IPS-NIHi11 (cell line): Measurements from ENCODE around the gene MYL3.

ENCODE experiments used
- DNase-seq: peaks from one replicate; pipeline ENCODE4 v3.0.0; 2012; ENCODE audit warnings: mixed read lengths, low spot score

MYL3 gene

GRCh38 chr3:46850468-46850779, 12.8 kb downstream of the MYL3 start:
- DNase-seq: no peak

DNA sequence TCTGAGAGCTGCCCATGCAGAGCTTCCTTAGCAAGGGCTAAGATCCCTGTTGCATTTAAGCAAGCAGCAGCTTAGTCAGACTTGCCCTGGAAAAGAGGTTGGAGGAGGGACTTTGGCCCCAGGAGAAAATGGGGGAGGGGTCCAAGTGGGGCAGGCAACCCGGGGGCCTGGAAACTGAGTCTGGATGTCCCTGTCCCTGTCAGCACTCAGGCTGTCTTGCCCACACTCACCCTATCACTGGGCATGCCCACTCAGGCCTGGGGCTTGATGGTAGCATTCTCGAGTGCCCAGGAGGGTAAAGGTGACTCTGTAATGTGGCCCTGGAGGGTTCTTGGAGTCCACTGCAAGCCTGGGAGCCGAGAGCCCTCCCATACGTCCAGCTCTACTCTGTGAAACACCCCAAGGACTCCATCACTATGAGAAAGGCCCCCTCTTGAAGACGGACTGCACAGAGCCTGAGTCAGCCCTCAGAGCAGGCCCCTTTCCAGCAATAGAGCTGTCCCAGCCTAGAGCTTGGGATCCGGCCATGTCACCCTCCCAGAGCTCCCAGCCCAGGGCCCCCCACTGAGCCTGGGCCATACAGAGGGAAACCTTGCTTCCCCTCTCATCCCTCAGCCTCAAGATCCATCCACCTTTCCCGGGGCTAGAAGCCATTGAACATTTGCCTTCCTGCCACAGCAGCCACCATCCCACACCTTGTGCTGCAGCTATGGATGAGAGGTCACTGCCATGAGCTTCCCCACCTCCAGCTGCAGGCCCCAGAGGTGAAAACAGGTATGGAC, 13.4 kb downstream of the MYL3 start:
- no peak for DNase-seq

DNA sequence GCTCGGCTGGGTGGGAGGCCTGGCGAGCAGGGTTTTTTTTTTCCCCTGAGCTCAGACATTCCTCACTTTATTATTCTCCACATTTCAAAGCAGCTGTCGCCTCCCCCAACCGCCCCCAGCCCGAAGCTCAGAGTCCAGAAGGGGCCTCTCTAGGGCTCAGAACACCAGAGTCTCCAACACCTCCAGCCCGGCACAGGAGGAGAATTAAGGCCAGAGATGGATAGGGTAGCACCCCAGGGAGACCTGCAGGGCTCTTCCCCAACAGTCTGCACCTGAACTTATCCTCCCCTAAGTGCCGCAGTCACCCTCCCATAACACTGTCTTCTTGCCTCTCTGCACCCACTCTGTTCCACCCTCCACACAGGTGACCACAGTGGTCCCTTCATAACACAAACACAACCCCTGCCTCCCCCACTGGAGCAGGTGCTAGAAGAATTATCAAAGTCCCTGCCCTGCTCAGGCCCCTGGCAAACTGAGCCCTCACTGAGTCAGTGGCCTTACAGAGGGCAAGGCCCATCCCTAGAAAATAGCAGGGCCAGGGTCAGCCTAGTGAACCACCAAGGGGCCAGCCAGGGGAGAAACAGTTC, 14.1 kb downstream of the MYL3 start:
- no peak for DNase-seq

DNA sequence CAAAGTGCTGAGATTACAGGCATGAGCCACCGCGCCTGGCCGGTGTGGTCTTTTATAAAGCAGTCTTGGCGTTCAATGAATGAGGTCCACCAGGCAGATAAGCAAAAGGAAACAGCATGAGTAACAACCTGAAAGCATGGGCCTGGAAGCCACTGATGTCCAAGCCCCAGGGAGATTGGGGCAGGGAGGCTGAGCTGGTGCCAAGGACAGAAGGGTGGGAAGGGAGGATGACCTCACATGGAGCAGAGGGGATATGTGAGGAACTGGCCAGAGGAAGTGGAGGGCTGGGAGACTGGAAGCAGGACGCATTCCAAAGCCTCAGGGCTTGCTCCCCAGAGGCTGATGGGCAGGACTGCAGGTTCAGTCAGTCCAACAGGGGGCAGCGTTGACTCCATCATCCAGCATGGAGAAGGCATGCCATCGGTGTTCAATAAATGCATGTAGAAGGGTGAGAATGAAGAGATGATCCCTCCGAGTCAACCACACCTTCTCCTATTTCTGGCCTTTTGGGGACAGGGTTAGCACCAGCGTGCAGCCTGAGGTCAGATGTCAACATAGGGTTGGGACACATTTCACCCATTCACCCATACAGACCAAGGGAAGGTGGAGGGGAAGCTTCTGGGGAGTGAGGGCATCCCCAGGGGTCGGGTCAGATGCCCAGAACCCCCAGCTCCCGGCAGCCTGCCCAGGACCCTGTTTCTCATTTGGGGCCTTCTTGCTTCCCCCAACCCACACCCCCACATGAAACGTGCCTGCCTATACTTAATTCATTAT, 14.8 kb downstream of the MYL3 start:
- DNase-seq: peak; percentile 82

- DNase-seq: no peak
Observed at GRCh38 chr3:46847744-46848143, 15.5 kb downstream of the MYL3 start.

- DNase-seq: no peak
Observed at GRCh38 chr3:46846624-46847542, 16.4 kb downstream of the MYL3 start.

DNA sequence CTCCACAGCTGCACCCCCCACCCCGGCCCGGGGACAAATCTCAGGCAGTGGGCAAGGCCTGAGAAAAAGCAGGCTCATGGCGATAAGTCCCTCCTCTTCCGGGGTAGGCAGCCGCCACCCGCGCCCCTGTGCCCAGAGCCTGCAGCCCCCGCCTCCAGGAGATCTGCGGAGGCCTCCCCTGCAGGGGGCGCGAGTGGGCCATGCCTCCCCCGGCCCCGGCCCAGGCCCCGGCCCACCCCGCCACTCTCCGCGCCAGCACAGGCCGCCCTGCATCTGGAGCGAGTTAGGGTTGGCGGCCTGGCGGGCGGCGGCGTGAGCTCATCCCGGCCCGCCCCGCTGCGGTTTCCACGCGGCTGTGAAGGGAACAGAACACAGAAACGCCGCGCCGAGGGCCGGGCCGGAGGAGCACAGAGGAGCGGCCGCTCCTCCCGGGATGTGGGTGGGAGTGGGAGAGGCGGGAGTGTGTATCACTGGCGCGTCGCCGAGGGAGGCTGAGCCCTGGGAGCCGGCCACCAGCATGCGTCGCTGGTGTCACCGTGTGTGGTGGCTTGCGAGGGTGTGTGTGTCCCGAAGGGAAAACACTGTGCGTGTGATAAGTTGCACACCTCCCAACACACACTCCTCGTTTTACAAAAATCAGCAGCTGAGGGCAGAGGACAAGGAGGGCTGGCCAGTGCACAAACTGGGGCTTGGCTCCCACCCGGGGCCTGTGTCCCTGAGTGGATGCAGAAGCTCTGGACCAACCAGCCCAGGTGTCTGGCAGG, 17.2 kb downstream of the MYL3 start:
- peak; percentile 92 for DNase-seq

DNA sequence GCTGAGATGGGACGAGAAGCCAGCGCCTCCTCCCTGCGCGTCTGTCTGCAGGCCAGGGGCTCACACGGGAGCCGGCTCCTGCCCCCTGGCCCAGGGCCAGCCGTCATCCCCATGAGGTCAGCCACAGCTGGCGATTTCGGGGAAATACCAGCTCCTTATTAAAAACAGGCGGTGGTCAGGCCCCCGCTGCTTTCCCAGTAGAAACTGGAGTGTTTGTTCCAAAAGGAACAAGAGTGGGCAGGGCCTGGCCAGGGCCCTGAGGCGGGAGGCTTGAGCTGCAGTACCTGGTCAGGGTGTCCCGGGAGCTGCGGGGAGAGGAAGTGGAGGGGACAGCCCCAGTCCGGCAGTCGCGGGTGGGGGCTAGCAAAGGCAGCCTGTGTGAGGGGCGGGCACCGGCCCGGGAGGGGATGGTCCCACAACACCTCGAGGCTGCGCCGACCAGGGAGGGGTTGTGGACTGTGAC, 17.8 kb downstream of the MYL3 start:
- DNase-seq: peak; percentile 69

DNA sequence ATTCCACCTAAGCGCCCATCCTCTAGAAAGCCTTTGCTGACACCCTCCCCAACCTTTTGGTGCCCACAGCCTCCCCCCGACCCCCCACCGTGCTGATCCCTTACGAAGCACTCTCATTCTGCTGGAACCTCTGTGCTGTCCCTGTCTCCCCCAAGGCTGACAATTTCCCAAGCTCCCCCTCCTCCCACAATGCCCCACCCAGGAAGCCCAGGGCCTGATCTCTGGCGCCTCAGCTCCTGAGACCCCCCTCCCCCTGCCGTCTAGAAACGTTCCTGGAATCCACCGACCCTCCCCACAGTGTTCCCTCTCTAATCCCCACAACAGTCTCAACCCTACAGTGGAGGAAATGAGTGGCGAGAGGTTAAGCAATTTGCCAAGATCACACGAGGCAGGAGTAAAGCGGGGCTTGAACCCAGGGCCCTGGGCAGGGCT, 18.3 kb downstream of the MYL3 start:
- DNase-seq: no peak

GRCh38 chr3:46844397-46844796, 18.8 kb downstream of the MYL3 start:
- DNase-seq: no peak

- no peak for DNase-seq
Observed at GRCh38 chr3:46843508-46843907, 19.7 kb downstream of the MYL3 start.

DNA sequence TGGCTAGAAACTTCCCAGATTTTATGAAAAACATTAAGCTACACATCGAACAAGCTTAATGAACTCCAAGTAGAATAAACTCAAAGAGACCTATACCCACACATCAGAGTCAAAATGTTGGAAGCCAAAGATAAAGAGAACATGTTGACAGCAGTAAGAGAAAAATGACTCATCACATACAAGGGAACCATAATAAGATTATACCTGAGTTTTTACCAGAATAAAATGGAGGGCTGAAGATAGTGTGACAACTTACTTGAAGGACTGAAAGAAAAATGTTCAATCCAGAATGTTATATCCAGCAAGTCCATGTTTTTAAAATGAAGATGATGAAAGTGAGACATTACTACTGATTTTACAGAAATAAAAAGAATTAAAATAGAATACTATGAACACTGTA, 22.8 kb downstream of the MYL3 start:
- no peak for DNase-seq

GRCh38 chr3:46838301-46838700, 24.9 kb downstream of the MYL3 start:
- DNase-seq: no peak

GRCh38 chr3:46835491-46835890, 27.8 kb downstream of the MYL3 start:
- no peak for DNase-seq

DNA sequence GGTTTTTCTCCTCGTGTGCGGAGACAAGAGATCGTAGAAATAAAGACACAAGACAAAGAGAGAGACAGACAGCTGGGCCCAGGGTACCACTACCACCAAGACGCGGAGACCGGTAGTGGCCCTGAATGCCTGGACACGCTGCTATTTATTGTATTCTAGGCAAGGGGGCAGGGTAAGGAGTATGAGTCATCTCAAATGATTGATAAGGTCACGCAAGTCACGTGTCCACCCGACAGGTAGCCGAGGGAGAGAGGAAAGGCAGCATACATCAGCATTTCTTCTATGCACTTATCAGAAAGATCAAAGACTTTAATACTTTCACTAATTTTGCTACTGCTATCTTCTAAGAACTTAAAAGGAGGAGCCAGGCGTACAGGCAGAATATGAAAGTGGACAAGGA, 28.2 kb downstream of the MYL3 start:
- no peak for DNase-seq

DNA sequence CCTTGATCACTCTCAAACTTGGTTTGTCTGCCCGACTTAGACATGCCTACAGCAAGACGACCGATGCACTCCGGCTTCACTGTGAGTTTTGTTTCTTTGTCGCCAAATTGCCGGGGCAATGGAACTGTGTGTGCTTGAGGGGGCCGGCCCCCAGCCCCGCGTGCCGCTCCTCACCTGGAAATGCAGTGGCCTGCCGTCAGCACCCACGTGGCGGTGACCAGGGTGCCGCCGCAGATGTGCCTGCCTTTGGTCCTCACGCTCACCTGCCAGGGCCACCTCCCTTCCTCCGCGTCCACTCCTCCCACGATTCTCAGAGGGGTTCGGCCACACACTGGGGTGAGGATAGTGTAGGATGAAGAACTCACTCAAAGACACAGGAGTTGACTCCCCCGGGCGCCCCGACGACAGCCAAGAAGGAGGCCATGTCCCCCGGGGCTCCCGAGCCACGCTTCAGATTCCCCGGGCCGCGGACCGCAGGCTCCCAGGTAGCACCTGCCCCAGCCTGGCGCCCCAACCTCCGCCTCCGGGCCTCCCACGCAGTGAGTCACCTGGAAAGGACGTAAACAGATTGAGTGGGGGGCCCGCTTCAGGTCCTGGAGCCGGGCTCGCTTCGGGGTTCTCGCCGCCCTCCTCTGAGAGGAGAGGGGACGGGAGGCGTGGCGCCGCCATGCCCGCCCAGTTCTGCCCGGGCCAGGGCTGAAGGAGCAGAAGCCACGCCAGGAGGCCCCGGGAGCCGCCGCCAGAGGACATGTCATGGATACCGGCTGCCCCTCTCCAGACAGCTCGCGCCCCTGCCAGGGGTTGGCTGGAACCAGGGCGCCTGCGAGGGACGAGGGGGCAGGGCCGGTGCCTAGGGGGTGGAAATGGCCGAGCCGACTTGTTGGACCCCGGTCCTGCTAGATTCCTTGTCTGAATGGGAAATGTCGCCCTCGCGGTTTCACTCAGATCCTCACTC, 29.6 kb downstream of the MYL3 start:
- no peak for DNase-seq

DNA sequence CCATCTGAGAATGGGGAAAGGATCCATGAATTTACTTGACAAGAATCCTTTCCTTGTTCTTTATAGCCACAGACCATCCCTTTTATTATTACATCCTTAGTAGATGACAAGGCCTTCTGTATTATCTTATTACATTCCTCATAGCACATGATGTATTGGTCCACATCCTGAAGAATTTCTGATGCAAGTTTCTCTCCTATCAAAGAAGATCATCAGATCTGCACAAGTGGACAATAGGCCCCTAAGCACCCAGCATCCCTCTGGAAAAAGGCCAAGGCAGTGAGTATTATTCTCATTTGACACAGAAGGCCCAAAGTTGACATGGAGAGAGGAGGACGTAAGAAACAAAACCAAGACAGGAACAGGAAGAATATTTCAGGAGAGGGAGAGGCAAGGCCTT, 31.4 kb downstream of the MYL3 start:
- DNase-seq: no peak

DNA sequence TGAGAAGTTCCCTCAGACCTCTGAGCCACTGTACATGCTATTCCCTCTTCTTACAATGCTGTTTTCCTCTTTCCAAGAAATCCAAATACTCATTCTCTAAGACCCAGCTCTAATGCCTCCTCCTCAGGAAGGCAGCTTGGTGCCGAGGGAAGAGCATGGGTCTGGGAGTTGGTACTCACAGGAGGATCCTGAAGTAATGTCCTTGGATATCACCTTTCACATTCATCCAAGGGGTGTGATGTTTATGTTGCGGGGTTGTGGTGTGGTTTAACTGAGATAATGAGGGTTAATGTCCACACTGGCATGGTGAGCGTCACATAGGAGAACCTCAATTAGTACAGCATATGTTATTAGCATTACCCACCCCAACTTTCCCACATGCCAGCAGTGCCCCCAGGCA, 31.9 kb downstream of the MYL3 start:
- DNase-seq: no peak

DNA sequence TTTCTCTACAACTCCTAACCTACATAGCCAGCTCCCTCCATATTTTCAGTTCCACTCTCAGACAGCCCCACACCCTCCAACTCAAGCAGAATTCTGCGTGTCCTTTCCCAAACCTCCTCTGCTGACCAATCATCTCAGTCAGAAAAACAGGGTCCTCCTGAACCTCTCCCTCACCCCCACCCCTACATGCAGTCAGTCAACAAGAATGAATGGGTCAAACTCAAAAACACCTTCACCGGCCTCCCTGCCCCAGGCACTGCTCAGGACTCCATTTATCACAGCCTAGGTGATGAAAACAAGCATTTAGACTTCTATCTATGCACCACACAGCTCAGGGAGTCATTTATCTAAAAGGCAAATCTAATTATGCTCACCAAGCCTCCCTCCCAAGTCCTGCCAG, 32.4 kb downstream of the MYL3 start:
- DNase-seq: no peak

DNA sequence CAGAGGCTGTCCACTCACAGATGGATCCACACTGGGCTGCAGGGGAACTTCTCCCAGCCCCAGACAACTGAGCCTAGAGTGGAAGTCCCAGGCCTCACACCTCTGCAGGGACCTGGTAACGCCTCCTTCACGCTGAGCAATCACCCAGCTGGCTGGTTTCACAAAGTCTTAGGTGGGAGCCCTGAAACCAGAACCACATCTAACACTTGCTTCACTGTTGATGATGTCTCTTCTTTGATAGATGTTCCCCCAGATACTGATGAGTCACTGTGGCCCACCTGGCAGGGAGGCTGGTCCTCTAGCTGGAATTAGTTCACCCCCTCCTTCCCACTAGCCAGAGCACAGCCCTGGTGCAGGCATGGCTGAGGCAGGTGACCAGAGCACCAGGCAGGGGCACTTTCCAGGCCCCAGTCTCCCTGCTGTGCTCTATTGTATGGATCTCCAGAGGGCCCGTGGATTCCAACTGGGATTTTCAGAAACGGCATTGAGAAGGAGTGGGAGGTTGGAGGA, 33.5 kb downstream of the MYL3 start:
- no peak for DNase-seq
